Activated CD4-positive, alpha-beta T cell treated with anti-CD3 and anti-CD28 coated beads, Interleukin-2, amount 10 ng/mL, durations not matched to agents 24 days and 14 days (primary cell): ENCODE data around the gene NSUN7. TPM values are rescaled to one million over a fixed set of nuclear protein-coding genes. Genes with fewer than 3 reads are reported as not detected.
A peak's percentile ranks its signal among the peaks of the same experiment; 100 is the strongest.

Experiments
- DNase-seq: peaks from one replicate; pipeline ENCODE4 v3.0.0; 2022
- H3K27ac Mint-ChIP-seq: one replicate; pipeline ENCODE4 v1.8.0; 2022; ENCODE audit warnings: mild to moderate bottlenecking, mixed read lengths
- H3K27me3 Mint-ChIP-seq: one replicate; pipeline ENCODE4 v1.8.0; 2022; ENCODE audit warnings: mixed read lengths
- H3K36me3 Mint-ChIP-seq: one replicate; pipeline ENCODE4 v1.8.0; 2022; ENCODE audit warnings: low read depth, mild to moderate bottlenecking, mixed read lengths
- H3K4me1 Mint-ChIP-seq: one replicate; pipeline ENCODE4 v1.8.0; 2021; ENCODE audit warnings: mixed read lengths
- H3K4me3 Mint-ChIP-seq: one replicate; pipeline ENCODE4 v1.8.0; 2022; ENCODE audit warnings: mild to moderate bottlenecking, moderate library complexity, mixed read lengths
- H3K9me3 Mint-ChIP-seq: one replicate; pipeline ENCODE4 v1.8.0; 2021; ENCODE audit warnings: mixed read lengths
- intact Hi-C: fragments of 100-400 bp; cut with micrococcal nuclease; formaldehyde crosslinking; loops from one replicate; pipeline ENCODE4 v1.15.1; 2023
- total RNA-seq: library from RNA; stranded (reverse); gene quantifications from 2 replicates; pipeline ENCODE4 v1.2.3, GENCODE V29; 2022

Gene NSUN7
- total RNA-seq, 1 donor from 2014 or later = 0.12 TPM

DNA sequence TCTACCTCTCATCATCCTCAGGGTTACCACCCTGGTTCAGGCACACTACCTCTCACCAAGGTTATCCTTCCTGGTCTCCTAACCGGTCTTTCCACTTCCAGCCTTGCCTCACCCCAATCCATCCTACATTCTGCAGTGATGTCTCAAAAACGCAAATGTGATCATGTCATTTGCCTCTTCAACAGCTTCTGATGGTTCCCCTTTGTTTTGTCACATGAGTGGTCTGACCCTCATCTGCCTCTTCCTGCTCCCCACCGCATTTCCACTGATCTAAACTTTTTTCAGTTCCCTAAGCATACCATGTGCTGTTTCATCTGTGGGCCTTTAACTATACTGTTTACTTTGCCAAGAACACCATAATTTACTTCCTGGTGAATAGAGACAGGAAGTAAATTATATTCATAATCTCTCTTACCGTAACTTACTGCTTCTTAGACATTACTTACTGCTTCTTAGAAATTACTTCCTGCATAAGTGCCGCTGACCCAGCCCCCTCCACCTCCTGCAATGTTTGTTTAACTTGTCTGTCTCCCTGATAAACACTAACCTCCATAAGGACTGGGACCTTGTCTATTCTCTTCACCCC, 27.1 kb upstream of the NSUN7 start:
- Mint-ChIP-seq H3K27ac (no peak overlapping the region), H3K36me3 (peaks cover 1% of the 10 kb centered on the region)
- intact Hi-C loops = loop anchor here (1.0 to 5.0 kb wide), 7 partner anchors 23 to 520 kb away; no protein-coding TSS in a partner anchor

DNA sequence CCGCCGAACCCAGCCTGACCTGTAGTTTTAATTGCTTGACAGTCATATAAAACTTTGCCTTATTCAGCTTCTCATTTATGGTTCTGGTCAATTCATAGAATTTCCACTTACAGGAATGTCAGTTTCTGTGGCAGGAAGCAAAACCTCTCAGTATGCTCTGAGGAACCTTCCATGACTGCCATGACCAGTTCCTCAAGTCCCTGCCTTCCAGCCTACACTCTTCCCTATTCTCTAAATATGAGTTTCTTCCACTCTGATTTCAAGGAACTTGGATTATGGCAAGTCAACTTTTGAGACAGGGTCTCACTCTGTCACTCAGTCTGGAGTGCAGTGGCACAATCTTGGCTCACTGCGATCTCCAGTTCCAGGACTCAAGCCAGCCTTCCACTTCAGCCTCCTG, 26.0 kb upstream of the NSUN7 start:
- Mint-ChIP-seq H3K27me3 (peaks cover 6% of the 10 kb centered on the region), H3K4me1 (peaks cover 24% of the 10 kb centered on the region), H3K4me3 (peak overlapping the region; percentile 13), H3K9me3 (no peaks in the 10 kb centered on the region), H3K36me3 (peaks cover 3% of the 10 kb centered on the region), H3K27ac (peak overlapping the region; percentile 73)
- no peak for DNase-seq
- intact Hi-C loops = loop anchor here (5.0 kb wide), 3 partner anchors 206 to 521 kb away; no protein-coding TSS in a partner anchor

More for the DNA sequence above, 27.1 kb upstream of the NSUN7 start:
- H3K4me3 Mint-ChIP-seq = no peak overlapping the region
- H3K9me3 Mint-ChIP-seq = no peaks in the 10 kb centered on the region
- H3K27me3 Mint-ChIP-seq = peaks cover 5% of the 10 kb centered on the region
- H3K4me1 Mint-ChIP-seq = peaks cover 30% of the 10 kb centered on the region
- DNase-seq = peak; percentile 79

DNA sequence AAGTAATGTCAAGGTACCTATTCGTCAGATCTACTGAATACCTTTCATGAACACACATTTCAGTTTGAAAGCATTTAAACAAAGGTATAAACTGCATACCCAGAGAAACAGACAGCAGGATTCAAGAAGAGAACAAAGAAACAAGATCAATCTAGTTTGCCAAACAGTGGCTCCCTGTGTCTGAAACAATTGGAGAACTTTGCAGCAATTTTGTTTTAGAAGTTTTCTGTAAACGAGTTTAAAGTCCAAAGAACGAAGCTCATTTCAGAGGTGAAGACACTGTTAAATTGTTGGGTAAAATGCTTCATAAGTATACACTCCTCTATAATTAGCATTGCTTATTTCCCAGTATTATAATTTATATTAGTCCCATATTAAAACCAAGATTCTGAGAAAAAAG, 21.4 kb upstream of the NSUN7 start:
- Mint-ChIP-seq H3K4me3 (no peak overlapping the region), H3K4me1 (peaks cover 31% of the 10 kb centered on the region), H3K27ac (no peak overlapping the region), H3K9me3 (no peaks in the 10 kb centered on the region), H3K27me3 (peaks cover 6% of the 10 kb centered on the region), H3K36me3 (peaks cover 3% of the 10 kb centered on the region)
- intact Hi-C loops = no loop called here
- peak; percentile 6 for DNase-seq

DNA sequence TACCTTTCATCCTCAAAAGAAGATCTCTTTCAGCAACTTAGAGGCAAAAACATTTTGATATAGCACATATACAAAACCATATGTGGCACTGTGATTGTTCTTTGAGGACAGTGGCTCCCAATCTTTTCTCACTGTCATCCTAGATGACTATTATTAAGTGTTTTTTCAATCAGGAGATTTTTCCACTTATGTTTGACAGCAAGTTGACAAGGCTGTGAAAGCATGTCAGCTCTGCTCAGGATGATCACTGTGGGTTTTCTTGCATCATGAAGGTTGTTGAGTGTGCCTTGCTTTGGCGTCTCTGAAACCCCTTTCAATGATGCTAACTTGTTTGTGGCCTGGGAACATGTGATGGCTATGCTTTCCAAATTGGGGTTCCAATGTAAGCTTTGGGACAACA, 20.2 kb upstream of the NSUN7 start:
- DNase-seq = peak; percentile 43
- no peak overlapping the region for H3K4me3 Mint-ChIP-seq
- H3K27ac Mint-ChIP-seq = no peak overlapping the region
- H3K4me1 Mint-ChIP-seq = peaks cover 28% of the 10 kb centered on the region
- intact Hi-C loops = no loop called here
- H3K9me3 Mint-ChIP-seq = no peaks in the 10 kb centered on the region
- peaks cover 6% of the 10 kb centered on the region for H3K27me3 Mint-ChIP-seq
- H3K36me3 Mint-ChIP-seq = peaks cover 3% of the 10 kb centered on the region

DNA sequence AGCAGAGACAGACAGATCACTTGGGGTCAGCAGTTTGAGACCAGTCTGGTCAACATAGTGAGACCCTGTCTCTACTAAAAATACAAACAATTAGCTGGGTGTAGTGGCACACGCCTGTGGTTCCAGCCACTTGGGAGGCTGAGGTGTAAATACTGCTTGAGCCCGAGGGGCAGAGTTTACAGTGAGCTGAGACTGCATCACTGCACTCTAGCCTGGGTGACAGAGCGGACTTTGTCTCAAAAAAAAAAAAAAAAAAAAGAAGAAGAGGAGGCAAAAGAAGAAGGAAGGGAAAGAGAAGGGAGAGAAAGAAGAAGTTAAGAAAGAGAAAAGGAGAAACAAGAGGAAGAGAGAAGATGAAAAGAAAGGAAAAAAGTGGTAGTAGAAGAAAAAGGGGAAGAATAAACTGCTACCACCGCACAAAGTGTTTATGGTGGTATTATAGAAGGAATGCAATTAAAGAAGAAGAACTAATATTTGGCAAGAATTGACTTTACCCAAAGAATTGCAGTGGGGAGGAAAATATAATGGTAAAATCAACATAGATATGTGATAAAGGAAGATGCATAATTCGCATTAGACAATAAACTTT, 19.6 kb upstream of the NSUN7 start:
- Mint-ChIP-seq H3K4me1 (peaks cover 31% of the 10 kb centered on the region), H3K27me3 (peaks cover 6% of the 10 kb centered on the region), H3K4me3 (no peak overlapping the region), H3K9me3 (no peaks in the 10 kb centered on the region), H3K36me3 (peaks cover 1% of the 10 kb centered on the region), H3K27ac (no peak overlapping the region)
- intact Hi-C loops = no loop called here
- DNase-seq = peak; percentile 50

DNA sequence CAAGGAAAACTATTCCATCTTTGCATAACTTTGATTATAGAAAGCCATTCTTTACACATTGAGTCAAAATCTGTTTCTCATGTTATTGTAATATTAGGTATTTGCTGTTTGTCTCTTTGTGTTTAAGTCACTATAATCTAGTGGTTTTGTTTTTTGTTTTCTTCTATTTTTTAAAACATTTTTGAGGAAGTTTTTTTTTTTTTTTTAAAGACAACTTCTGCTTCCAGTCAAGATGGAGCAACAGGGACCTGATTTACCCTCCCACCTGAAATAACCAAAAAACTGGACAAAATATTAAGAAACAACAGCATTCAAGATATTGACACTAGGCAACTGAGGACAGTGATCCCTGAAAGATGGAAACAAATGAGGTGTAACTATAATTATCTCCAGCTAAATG, 18.4 kb upstream of the NSUN7 start:
- Mint-ChIP-seq H3K9me3 (no peaks in the 10 kb centered on the region), H3K36me3 (peaks cover 1% of the 10 kb centered on the region), H3K4me1 (peaks cover 32% of the 10 kb centered on the region), H3K4me3 (peak overlapping the region; percentile 10), H3K27me3 (peaks cover 6% of the 10 kb centered on the region), H3K27ac (peak overlapping the region; percentile 76)
- intact Hi-C loops = no loop called here
- no peak for DNase-seq

DNA sequence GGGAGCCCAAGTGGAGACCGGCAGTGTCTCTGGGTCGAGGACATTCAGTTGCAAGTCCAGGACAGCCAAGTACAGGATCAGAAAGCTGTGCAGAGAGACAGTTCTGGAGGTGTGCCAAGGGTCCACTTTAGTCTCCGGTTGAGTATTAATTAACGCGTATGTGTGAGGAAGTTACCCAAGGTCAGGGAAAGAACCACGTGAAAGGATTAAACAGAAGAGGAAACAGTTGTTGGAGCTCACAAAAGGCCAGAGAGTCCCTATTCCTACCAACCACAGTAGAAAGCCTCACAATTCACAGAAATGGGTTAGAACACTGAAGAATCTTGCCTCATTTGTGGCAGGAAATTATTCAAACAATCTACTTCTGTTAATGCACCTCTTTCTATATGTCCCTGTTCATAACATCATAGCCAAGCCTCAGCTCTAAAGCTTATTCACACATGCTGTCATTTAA, 17.9 kb upstream of the NSUN7 start:
- H3K27me3 Mint-ChIP-seq = peaks cover 4% of the 10 kb centered on the region
- H3K27ac Mint-ChIP-seq = peak overlapping the region; percentile 76

DNA sequence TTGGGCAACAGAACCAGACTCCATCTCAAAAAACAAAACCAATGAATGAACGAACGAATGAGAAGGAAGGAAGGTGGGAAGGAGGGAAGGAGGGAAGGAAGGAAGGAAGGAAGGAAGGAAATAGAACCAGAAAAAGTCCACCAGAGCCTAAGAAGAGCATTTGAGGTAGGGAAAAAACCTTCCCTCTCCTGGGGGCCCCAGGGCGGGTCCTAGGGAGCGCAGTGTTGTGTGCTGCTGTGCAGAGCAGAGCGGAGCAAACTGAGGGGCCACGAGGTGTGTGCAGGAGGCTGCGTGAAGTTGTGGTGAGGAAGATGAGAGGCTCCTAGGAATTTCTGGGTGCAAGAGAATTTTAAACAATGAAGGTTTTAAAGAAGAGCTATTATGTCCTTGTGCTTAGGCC, 16.0 kb upstream of the NSUN7 start:
- intact Hi-C loops = no loop called here

More for the DNA sequence above, 17.9 kb upstream of the NSUN7 start:
- Mint-ChIP-seq H3K36me3 (peaks cover 1% of the 10 kb centered on the region), H3K4me1 (peaks cover 32% of the 10 kb centered on the region), H3K4me3 (peak overlapping the region; percentile 10), H3K9me3 (no peaks in the 10 kb centered on the region)
- DNase-seq = peak; percentile 61
- intact Hi-C loops = no loop called here

DNA sequence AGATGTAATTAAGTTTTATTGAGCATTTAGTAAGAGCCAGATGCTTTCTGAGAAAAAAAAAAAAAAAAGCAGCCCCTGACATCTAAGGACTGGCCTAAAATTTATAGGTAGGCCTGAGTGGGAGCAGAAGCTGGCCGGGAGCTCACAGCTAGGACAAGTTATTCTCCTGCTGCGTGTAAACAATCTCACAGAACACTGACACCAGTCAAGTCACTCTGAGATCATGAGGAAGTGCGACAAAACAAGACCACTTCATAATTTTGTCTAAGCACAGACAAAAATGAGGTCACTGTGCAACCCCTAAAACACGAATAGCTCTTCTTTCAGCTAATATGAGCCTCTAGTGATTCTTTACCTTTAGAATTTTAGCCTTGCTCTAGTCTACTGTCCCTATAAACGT, 15.3 kb upstream of the NSUN7 start:
- no peak for DNase-seq
- intact Hi-C loops = no loop called here
- H3K27me3 Mint-ChIP-seq = peaks cover 2% of the 10 kb centered on the region
- no peak overlapping the region for H3K27ac Mint-ChIP-seq
- no peak overlapping the region for H3K4me3 Mint-ChIP-seq
- H3K36me3 Mint-ChIP-seq = no peaks in the 10 kb centered on the region
- peaks cover 32% of the 10 kb centered on the region for H3K4me1 Mint-ChIP-seq
- no peaks in the 10 kb centered on the region for H3K9me3 Mint-ChIP-seq

More for the DNA sequence above, 16.0 kb upstream of the NSUN7 start:
- H3K4me3 Mint-ChIP-seq = no peak overlapping the region
- peaks cover 2% of the 10 kb centered on the region for H3K27me3 Mint-ChIP-seq
- H3K9me3 Mint-ChIP-seq = no peaks in the 10 kb centered on the region
- DNase-seq = no peak
- no peak overlapping the region for H3K27ac Mint-ChIP-seq
- peaks cover 32% of the 10 kb centered on the region for H3K4me1 Mint-ChIP-seq
- no peaks in the 10 kb centered on the region for H3K36me3 Mint-ChIP-seq

DNA sequence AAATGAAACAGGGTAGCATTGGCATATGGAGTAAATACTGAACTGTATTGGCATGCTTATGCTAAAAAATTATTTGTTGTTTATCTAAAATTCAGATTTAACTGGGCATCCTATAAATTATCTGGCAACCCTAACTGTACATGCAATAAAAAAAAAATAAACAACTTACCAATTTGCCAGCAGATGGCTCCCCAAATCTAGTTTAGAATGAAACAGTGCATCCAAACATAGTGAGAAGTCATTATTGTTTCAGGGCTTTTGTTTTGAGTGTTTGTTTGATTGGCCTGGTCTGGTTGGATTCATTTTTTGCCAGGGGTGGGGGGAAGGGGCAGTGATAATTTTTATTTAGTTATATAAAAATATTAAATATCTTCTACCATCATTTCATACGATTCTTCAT, 12.8 kb upstream of the NSUN7 start:
- intact Hi-C loops = loop anchor here (1.0 to 2.0 kb wide), 3 partner anchors 104 to 187 kb away; no protein-coding TSS in a partner anchor
- DNase-seq = peak; percentile 65
- no peak overlapping the region for H3K4me3 Mint-ChIP-seq
- H3K4me1 Mint-ChIP-seq = peaks cover 18% of the 10 kb centered on the region
- H3K27ac Mint-ChIP-seq = no peak overlapping the region
- no peaks in the 10 kb centered on the region for H3K36me3 Mint-ChIP-seq
- peaks cover 8% of the 10 kb centered on the region for H3K27me3 Mint-ChIP-seq
- no peaks in the 10 kb centered on the region for H3K9me3 Mint-ChIP-seq

DNA sequence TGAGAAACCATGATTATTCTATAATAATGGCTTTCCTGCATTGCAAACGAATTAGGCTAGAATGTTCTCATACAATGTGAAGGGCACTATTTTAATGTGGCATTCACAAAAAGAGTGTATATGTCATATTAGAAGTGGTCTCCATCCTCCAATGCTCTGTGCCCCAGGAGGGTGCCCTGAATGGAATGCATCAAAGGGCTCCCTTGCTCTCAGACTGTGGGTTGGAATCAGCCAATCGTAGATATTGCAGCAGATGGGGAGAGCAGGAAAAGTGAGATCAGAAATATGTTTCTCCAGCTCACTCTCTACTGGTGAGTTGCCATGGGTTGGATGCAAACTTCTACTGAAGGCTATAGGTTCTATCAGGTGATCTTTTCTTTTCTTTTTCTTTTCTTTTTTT, 11.9 kb upstream of the NSUN7 start:
- no peaks in the 10 kb centered on the region for H3K36me3 Mint-ChIP-seq
- peaks cover 13% of the 10 kb centered on the region for H3K27me3 Mint-ChIP-seq
- intact Hi-C loops = loop anchor here (1.0 to 2.0 kb wide), 3 partner anchors 103 to 186 kb away; no protein-coding TSS in a partner anchor
- H3K9me3 Mint-ChIP-seq = no peaks in the 10 kb centered on the region
- H3K27ac Mint-ChIP-seq = no peak overlapping the region
- H3K4me1 Mint-ChIP-seq = peaks cover 10% of the 10 kb centered on the region
- no peak overlapping the region for H3K4me3 Mint-ChIP-seq
- peak; percentile 45 for DNase-seq

DNA sequence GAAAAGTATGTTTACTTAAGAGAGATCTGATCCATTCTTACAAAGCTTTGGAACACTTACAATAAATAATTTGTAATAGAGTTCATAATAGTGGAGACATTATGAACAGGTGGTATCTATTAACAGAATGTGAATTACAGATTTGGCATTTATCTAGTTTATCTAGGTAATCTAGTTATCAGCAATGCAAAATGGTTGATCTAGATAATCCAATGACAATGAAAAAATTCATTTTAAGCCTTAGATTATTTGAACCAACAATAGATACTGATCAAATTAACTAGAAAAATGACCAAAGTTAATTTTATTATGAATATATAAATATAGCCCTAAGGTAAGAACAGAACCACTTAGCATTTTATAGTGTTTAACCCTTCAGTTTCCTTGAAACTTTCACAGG, 10.4 kb upstream of the NSUN7 start:
- Mint-ChIP-seq H3K4me1 (peaks cover 6% of the 10 kb centered on the region), H3K4me3 (no peak overlapping the region), H3K27me3 (peaks cover 13% of the 10 kb centered on the region), H3K9me3 (no peaks in the 10 kb centered on the region), H3K27ac (no peak overlapping the region), H3K36me3 (no peaks in the 10 kb centered on the region)
- DNase-seq = no peak
- intact Hi-C loops = no loop called here

DNA sequence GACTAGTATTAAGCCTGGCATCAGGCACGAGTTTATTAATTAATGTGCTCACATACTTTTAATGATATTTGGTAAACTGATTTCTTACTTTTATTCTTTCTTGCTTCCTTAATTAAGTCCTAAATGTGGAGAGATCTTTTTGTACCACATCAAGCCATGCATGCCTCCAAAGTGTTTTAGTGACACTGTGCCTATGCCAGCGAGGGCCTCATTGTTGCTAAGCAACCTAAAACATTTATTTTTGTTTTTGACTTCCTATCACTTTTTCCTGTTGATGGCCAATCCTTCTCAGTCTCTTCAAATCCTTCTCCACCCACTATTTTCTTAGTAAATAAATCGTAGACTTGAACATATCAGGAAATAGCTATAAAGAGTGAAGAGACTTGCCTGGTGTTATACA, 5.5 kb upstream of the NSUN7 start:
- intact Hi-C loops = no loop called here
- no peak overlapping the region for H3K27ac Mint-ChIP-seq

DNA sequence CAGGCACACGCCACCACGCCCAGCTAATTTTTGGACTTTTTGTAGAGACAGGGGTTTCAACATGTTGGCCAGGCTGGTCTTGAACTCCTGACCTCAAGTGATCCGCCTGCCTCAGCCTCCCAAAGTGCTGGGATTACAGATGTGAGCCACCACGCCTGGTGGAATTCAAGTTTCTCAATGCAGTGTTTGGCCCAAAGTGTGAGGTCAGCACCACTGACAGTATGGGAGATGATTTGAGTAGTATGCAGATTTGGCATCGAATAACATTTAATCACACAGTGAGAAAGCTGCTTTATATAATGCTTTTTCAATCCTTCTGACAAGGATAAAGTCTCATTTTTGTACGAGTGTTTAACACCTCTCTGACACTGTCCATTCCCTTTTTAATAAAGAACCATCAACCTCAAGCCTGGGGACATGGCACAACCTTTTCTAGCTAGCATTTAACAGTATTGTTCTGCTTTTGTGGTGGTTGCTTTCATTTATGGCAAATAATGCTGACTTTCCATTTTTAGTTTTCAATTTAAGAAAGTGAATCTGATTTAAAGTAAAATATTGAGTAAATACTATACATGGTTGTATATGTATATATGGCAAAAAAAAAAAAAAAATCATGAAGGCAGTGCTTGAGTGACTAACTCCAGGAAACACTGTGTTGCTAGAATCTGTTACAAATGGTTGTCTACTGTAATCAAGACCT, 4.3 kb upstream of the NSUN7 start:
- peaks cover 34% of the 10 kb centered on the region for H3K27me3 Mint-ChIP-seq
- no peak overlapping the region for H3K4me3 Mint-ChIP-seq
- no peaks in the 10 kb centered on the region for H3K9me3 Mint-ChIP-seq
- peaks cover 2% of the 10 kb centered on the region for H3K4me1 Mint-ChIP-seq
- intact Hi-C loops = no loop called here
- DNase-seq = peak; percentile 34
- no peak overlapping the region for H3K27ac Mint-ChIP-seq
- H3K36me3 Mint-ChIP-seq = no peaks in the 10 kb centered on the region

More for the DNA sequence above, 5.5 kb upstream of the NSUN7 start:
- Mint-ChIP-seq H3K4me1 (no peaks in the 10 kb centered on the region), H3K27me3 (peaks cover 32% of the 10 kb centered on the region), H3K4me3 (no peak overlapping the region), H3K36me3 (no peaks in the 10 kb centered on the region), H3K9me3 (no peaks in the 10 kb centered on the region)
- DNase-seq = no peak
